ENCODE results near the gene FUT2.

FUT2 gene

DNA sequence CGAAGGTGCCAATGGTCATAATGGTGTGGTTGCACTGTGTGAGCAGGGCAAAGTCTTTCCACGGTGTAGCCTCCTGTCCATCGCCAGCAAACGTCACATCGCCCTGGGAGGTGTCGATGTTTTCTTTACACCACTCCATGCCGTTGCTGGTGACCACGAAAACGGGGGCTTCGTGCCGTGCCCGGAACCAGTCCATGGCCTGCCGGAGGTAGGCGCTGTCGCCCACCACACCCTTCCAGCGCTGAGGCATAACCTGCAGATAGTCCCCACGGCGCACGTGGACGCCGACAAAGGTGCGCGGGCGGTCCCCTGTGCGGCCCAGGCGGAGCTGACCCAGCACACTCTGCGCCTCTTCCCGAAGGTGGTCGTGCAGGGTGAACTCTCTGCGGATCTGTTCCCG, 54.6 kb downstream of the FUT2 start (continued):
- no peak for TF ChIP-seq ZNF335 (tag by site-specific recombination; conservative IDR thresholded peaks at IDR 0.05)
- TF ChIP-seq OVOL3 (tag by site-specific recombination; IDR thresholded peaks at IDR 0.05): no peak
- TF ChIP-seq, protein P1, sequence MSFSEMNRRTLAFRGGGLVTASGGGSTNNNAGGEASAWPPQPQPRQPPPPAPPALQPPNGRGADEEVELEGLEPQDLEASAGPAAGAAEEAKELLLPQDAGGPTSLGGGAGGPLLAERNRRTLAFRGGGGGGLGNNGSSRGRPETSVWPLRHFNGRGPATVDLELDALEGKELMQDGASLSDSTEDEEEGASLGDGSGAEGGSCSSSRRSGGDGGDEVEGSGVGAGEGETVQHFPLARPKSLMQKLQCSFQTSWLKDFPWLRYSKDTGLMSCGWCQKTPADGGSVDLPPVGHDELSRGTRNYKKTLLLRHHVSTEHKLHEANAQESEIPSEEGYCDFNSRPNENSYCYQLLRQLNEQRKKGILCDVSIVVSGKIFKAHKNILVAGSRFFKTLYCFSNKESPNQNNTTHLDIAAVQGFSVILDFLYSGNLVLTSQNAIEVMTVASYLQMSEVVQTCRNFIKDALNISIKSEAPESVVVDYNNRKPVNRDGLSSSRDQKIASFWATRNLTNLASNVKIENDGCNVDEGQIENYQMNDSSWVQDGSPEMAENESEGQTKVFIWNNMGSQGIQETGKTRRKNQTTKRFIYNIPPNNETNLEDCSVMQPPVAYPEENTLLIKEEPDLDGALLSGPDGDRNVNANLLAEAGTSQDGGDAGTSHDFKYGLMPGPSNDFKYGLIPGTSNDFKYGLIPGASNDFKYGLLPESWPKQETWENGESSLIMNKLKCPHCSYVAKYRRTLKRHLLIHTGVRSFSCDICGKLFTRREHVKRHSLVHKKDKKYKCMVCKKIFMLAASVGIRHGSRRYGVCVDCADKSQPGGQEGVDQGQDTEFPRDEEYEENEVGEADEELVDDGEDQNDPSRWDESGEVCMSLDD (tag by site-specific recombination; IDR thresholded peaks at IDR 0.05): no peak
- TF ChIP-seq ZNF529 (tag by site-specific recombination; IDR thresholded peaks at IDR 0.05; ENCODE audit: insufficient replicate concordance): no peak
- TF ChIP-seq GLIS2 (tag by site-specific recombination; IDR thresholded peaks at IDR 0.05): no peak
- TF ChIP-seq ZNF560 (tag by site-specific recombination; IDR thresholded peaks at IDR 0.05; ENCODE audit: borderline replicate concordance): no peak
- no peak for TF ChIP-seq KLF16 (tag by site-specific recombination; IDR thresholded peaks at IDR 0.05)
- no peak for TF ChIP-seq ZNF16 (tag by site-specific recombination; IDR thresholded peaks at IDR 0.05; ENCODE audit: low read depth)
- TF ChIP-seq ZNF571 (tag by site-specific recombination; IDR thresholded peaks at IDR 0.05): no peak
- TF ChIP-seq MYNN (tag by site-specific recombination; IDR thresholded peaks at IDR 0.05; ENCODE audit: borderline replicate concordance): no peak
- TF ChIP-seq, protein P2, sequence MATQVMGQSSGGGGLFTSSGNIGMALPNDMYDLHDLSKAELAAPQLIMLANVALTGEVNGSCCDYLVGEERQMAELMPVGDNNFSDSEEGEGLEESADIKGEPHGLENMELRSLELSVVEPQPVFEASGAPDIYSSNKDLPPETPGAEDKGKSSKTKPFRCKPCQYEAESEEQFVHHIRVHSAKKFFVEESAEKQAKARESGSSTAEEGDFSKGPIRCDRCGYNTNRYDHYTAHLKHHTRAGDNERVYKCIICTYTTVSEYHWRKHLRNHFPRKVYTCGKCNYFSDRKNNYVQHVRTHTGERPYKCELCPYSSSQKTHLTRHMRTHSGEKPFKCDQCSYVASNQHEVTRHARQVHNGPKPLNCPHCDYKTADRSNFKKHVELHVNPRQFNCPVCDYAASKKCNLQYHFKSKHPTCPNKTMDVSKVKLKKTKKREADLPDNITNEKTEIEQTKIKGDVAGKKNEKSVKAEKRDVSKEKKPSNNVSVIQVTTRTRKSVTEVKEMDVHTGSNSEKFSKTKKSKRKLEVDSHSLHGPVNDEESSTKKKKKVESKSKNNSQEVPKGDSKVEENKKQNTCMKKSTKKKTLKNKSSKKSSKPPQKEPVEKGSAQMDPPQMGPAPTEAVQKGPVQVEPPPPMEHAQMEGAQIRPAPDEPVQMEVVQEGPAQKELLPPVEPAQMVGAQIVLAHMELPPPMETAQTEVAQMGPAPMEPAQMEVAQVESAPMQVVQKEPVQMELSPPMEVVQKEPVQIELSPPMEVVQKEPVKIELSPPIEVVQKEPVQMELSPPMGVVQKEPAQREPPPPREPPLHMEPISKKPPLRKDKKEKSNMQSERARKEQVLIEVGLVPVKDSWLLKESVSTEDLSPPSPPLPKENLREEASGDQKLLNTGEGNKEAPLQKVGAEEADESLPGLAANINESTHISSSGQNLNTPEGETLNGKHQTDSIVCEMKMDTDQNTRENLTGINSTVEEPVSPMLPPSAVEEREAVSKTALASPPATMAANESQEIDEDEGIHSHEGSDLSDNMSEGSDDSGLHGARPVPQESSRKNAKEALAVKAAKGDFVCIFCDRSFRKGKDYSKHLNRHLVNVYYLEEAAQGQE (tag by site-specific recombination; IDR thresholded peaks at IDR 0.05): no peak

DNA sequence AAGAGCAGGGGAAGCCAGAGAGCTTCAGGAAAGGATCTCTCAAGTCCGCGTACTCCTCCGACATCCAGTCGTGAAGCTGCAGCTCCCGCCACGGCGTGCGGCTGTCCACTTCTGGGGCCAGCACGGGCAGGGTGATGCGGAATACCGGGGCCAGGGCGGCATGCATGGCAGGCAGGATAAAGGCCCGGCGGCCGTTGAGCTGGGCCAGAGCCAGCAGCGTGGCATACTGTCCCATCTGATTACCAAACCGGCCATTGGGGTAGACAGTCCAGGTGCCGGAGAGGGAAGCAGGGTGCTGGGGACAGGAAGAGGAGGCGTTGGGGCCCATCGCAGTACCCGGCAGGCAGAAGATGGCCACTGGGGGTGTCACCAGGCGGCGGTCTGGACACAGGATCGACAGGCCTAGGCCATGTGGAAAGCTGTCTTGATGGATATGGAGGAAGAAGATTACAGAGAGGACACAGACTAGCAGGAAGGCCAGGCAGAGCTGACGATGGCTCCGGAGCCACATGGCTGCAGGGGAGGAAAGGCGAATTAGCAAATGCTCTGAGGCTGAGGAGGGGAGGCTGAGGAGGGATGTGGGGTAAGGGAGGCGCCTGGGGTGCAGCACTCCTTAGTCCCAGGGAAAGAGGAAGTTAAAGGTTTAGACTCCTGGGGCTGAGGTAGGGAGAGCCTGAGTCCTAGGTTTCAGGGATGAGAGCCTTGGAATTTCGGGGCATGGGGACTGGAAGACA, 55.2 kb downstream of the FUT2 start:
- ChIA-PET POLR2A (interaction anchor here (0.6 kb wide), 1 partner anchor 8 kb away, joined by 3 read pairs; no protein-coding TSS in a partner anchor), CTCF (interaction anchor here (0.6 to 1.5 kb wide), 3 partner anchors 23 to 76 kb away, joined by 3 to 5 read pairs (median 3); no protein-coding TSS in a partner anchor)
- peaks cover 3% of the 10 kb centered on the region; the same call in 1 of the 2 replicates for H3K4me1 ChIP-seq (ENCODE audit: control insufficient read depth, insufficient read depth, low read length)
- no peak for TF ChIP-seq ZNF266 (tag by site-specific recombination; IDR thresholded peaks at IDR 0.05; ENCODE audit: low read depth)
- no peak for TF ChIP-seq ZNF843 (tag by site-specific recombination; IDR thresholded peaks at IDR 0.05)
- peak; percentile 73 for TF ChIP-seq WT1 (tag by site-specific recombination; IDR thresholded peaks at IDR 0.05)
- TF ChIP-seq ZNF623 (tag by site-specific recombination; IDR thresholded peaks at IDR 0.05): no peak
- TF ChIP-seq ZNF350 (tag by site-specific recombination; IDR thresholded peaks at IDR 0.05): no peak
- H3K27ac ChIP-seq (ENCODE audit: extremely low read depth, low read depth, low read length): no peak overlapping the region
- H3K9me3 ChIP-seq (ENCODE audit: control insufficient read depth, insufficient read depth, low read depth, low read length): no peaks in the 10 kb centered on the region
- no peak overlapping the region for H3K4me3 ChIP-seq (ENCODE audit: low read depth, low read length)
- no peaks in the 10 kb centered on the region for H3K36me3 ChIP-seq (ENCODE audit: control insufficient read depth in 2 of 2, insufficient read depth in 1 of 2, low read length in 2 of 2)

Measured in HEK293 (cell line).